ENCODE measurements around the gene MYNN.

DNA sequence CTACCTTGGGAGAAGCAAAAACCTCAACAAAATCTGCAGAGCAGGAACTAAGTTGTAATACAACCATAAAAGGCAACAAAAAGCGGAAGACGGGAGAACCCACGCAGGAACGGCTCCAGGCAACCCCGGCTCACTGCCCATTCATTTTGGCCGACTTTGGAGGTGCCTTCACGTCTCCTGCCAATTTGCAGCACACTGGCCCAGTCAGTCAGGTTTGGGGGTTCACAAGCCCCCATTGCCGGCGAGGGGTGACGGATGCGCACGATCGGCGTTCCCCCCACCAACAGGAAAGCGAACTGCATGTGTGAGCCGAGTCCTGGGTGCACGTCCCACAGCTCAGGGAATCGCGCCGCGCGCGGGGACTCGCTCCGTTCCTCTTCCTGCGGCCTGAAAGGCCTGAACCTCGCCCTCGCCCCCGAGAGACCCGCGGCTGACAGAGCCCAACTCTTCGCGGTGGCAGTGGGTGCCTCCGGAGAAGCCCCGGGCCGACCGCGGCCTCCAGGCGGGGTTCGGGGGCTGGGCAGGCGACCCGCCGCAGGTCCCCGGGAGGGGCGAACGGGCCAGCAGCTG lies 8.8 kb upstream of the MYNN start:
- TF ChIP-seq, protein P1, sequence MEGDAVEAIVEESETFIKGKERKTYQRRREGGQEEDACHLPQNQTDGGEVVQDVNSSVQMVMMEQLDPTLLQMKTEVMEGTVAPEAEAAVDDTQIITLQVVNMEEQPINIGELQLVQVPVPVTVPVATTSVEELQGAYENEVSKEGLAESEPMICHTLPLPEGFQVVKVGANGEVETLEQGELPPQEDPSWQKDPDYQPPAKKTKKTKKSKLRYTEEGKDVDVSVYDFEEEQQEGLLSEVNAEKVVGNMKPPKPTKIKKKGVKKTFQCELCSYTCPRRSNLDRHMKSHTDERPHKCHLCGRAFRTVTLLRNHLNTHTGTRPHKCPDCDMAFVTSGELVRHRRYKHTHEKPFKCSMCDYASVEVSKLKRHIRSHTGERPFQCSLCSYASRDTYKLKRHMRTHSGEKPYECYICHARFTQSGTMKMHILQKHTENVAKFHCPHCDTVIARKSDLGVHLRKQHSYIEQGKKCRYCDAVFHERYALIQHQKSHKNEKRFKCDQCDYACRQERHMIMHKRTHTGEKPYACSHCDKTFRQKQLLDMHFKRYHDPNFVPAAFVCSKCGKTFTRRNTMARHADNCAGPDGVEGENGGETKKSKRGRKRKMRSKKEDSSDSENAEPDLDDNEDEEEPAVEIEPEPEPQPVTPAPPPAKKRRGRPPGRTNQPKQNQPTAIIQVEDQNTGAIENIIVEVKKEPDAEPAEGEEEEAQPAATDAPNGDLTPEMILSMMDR (IDR thresholded peaks at IDR 0.05; ENCODE audit: low read length), result no peak
- TF ChIP-seq EZH2phosphoT487 (IDR thresholded peaks at IDR 0.05; ENCODE audit: low read length), result no peak

All from MM.1S (cell line).